Sigmoid colon (tissue), 7 donors: ENCODE data around the gene FIG4. TPM values are rescaled to one million over a fixed set of nuclear protein-coding genes. Genes with fewer than 3 reads are reported as not detected.

Experiments
- DNase-seq: peaks from one replicate; pipeline ENCODE4 v3.0.0-alpha.2; 2019
- H3K27ac ChIP-seq, 4 donors: fragments of 200-600 bp; sonication (generic); one replicate each; pipeline ENCODE4 v1.5.1; 2016 to 2019; ENCODE audit warnings: mild to moderate bottlenecking in 1 of 4
- H3K27me3 ChIP-seq, 3 donors: fragments of 200-600 bp; sonication (generic); one replicate each; pipeline ENCODE4 v1.5.1; 2019; ENCODE audit warnings: mild to moderate bottlenecking in 1 of 3
- H3K36me3 ChIP-seq, 4 donors: fragments of 200-600 bp; sonication (generic); one replicate each; pipeline ENCODE4 v1.5.1; 2016 to 2019
- H3K4me1 ChIP-seq, 4 donors: fragments of 200-600 bp; sonication (generic); one replicate each; pipeline ENCODE4 v1.5.1; 2017 to 2019
- H3K4me3 ChIP-seq, 4 donors: fragments of 200-600 bp; sonication (generic); one replicate each; pipeline ENCODE4 v1.5.1; 2017 to 2019; ENCODE audit warnings: mild to moderate bottlenecking in 2 of 4, moderate library complexity in 1 of 4
- H3K9me3 ChIP-seq, 4 donors: fragments of 200-600 bp in 3 of 4; sonication (generic) in 3 of 4; one replicate each; pipeline versions ENCODE4 v1.5.1 to v1.6.1; 2013 to 2019
- CTCF ChIP-seq, 4 experiments: fragments of 450-650 bp in 3 of 4; fragments of 200-600 bp in 1 of 4; IDR thresholded peaks; one replicate each; pipeline ENCODE4 v1.5.1; 2016 to 2019; ENCODE audit warnings: antibody characterized with exemption in 4 of 4, mild to moderate bottlenecking in 3 of 4, moderate library complexity in 2 of 4
- EP300 ChIP-seq, 4 donors: sonication (generic); formaldehyde crosslinking; IDR thresholded peaks; one replicate each; pipeline ENCODE4 v1.6.1; 2017; ENCODE audit warnings: antibody characterized with exemption in 4 of 4
- POLR2A ChIP-seq, 2 donors: fragments of 450-650 bp; IDR thresholded peaks; one replicate each; pipeline ENCODE4 v1.6.1; 2016; ENCODE audit warnings: antibody characterized with exemption in 2 of 2, mild to moderate bottlenecking in 2 of 2, moderate library complexity in 2 of 2
- POLR2AphosphoS5 ChIP-seq, 4 donors: sonication (generic); formaldehyde crosslinking; IDR thresholded peaks; one replicate each; pipeline ENCODE4 v1.6.1; 2017; ENCODE audit warnings: antibody characterized with exemption in 4 of 4
- WGBS, 2 donors: extraction: QIAGEN DNeasy Blood & Tissue Kit; methylation state at CpG; one replicate each; pipeline ENCODE4 v1.1.7; 2013; 5-methylcytosine and 5-hydroxymethylcytosine counted together
- intact Hi-C: fragments of 100-400 bp; cut with DNase I; formaldehyde crosslinking; loops from one replicate; pipeline ENCODE4 v1.15.1; 2023
- polyA plus RNA-seq, 3 donors: library from polyadenylated mRNA; stranded (reverse); fragments of 200-250 nt; gene quantifications; one replicate each; pipeline ENCODE4 v1.2.3, GENCODE V29; 2013
- total RNA-seq, 4 donors: library from RNA; depleted of rRNA; stranded (reverse); fragments of >200 nt; gene quantifications; one replicate each; pipeline ENCODE4 v1.1.0, GENCODE V29; 2016
- donor health status: healthy with polysubstance abuse.
- donor health status: Bipolar disorder and iron deficiency.
- donor health status: healthy.

Gene FIG4
- total and polyA plus RNA-seq, 7 donors: 9.8 to 24.1 (median 11.9) TPM

- H3K9me3 ChIP-seq: no peaks in the 10 kb centered on the region
- DNase-seq: no peak
- no peak for TF ChIP-seq POLR2AphosphoS5 (IDR thresholded peaks at IDR 0.05)
- no peaks in the 10 kb centered on the region for H3K27me3 ChIP-seq
- H3K36me3 ChIP-seq: peaks cover 0 to 27% (median 5%) of the 10 kb centered on the region in 4 donors
- no peaks in the 10 kb centered on the region for H3K4me1 ChIP-seq
- intact Hi-C loops: no loop called here
- H3K27ac ChIP-seq: no peak overlapping the region
- 96 to 98% methylated on average over 3 of the region's 3 CpGs for WGBS, 2 donors
- no peak overlapping the region for H3K4me3 ChIP-seq
Measured at GRCh38 chr6:109759098-109759955, 68.2 kb downstream of the FIG4 start.

- no peak overlapping the region for H3K4me3 ChIP-seq
- 22 to 31% methylated on average over 2 of the region's 2 CpGs for WGBS, 2 donors
- peaks cover 0 to 36% (median 5%) of the 10 kb centered on the region in 4 donors for H3K36me3 ChIP-seq
- intact Hi-C loops: no loop called here
- no peak for DNase-seq
- H3K27me3 ChIP-seq: no peaks in the 10 kb centered on the region
- no peaks in the 10 kb centered on the region for H3K9me3 ChIP-seq
- no peak overlapping the region for H3K27ac ChIP-seq
- H3K4me1 ChIP-seq: no peaks in the 10 kb centered on the region
- TF ChIP-seq POLR2AphosphoS5 (IDR thresholded peaks at IDR 0.05): no peak
- TF ChIP-seq POLR2A (IDR thresholded peaks at IDR 0.05): no peak
- no peak for TF ChIP-seq EP300 (IDR thresholded peaks at IDR 0.05)
- no peak for TF ChIP-seq CTCF (IDR thresholded peaks at IDR 0.05)
Measured at GRCh38 chr6:109760208-109760607, 69.1 kb downstream of the FIG4 start.

GRCh38 chr6:109762166-109762565 is 71.1 kb downstream of the FIG4 start:
- no peak for DNase-seq
- no peak for TF ChIP-seq POLR2AphosphoS5 (IDR thresholded peaks at IDR 0.05)
- TF ChIP-seq CTCF (IDR thresholded peaks at IDR 0.05): no peak
- no peak for TF ChIP-seq POLR2A (IDR thresholded peaks at IDR 0.05)
- TF ChIP-seq EP300 (IDR thresholded peaks at IDR 0.05): no peak
- H3K27ac ChIP-seq: no peak overlapping the region
- H3K36me3 ChIP-seq: peaks cover 0 to 53% (median 3%) of the 10 kb centered on the region in 4 donors
- H3K4me3 ChIP-seq: no peak overlapping the region
- no peaks in the 10 kb centered on the region for H3K27me3 ChIP-seq
- H3K9me3 ChIP-seq: no peaks in the 10 kb centered on the region
- 98 to 99% methylated on average over 2 of the region's 2 CpGs for WGBS, 2 donors
- intact Hi-C loops: no loop called here
- H3K4me1 ChIP-seq: no peaks in the 10 kb centered on the region

- DNase-seq: no peak
- Histone ChIP-seq H3K9me3 (no peaks in the 10 kb centered on the region), H3K27ac (no peak overlapping the region), H3K4me1 (no peaks in the 10 kb centered on the region), H3K36me3 (peaks cover 0 to 60% (median 3%) of the 10 kb centered on the region in 4 donors), H3K27me3 (no peaks in the 10 kb centered on the region), H3K4me3 (no peak overlapping the region)
- TF ChIP-seq CTCF (IDR thresholded peaks at IDR 0.05) (no peak), POLR2AphosphoS5 (IDR thresholded peaks at IDR 0.05) (no peak), POLR2A (IDR thresholded peaks at IDR 0.05) (no peak), EP300 (IDR thresholded peaks at IDR 0.05) (no peak)
- intact Hi-C loops: no loop called here
- 2 to 92% methylated on average over 1 of the region's 1 CpG for WGBS, 2 donors
Measured at GRCh38 chr6:109762769-109763441, 71.8 kb downstream of the FIG4 start.

GRCh38 chr6:109766167-109766566 is 75.1 kb downstream of the FIG4 start:
- Histone ChIP-seq H3K4me1 (no peaks in the 10 kb centered on the region), H3K4me3 (no peak overlapping the region), H3K27me3 (no peaks in the 10 kb centered on the region), H3K9me3 (no peaks in the 10 kb centered on the region), H3K36me3 (peaks cover 0 to 63% (median 5%) of the 10 kb centered on the region in 4 donors), H3K27ac (no peak overlapping the region)
- intact Hi-C loops: no loop called here
- WGBS, 2 donors: 72 to 88% methylated on average over 3 of the region's 3 CpGs
- no peak for TF ChIP-seq EP300 (IDR thresholded peaks at IDR 0.05)
- no peak for TF ChIP-seq POLR2AphosphoS5 (IDR thresholded peaks at IDR 0.05)
- no peak for TF ChIP-seq POLR2A (IDR thresholded peaks at IDR 0.05)
- TF ChIP-seq CTCF (IDR thresholded peaks at IDR 0.05): no peak
- DNase-seq: no peak
